ENCODE results near the gene CYP46A1. TPM values are rescaled to one million over a fixed set of nuclear protein-coding genes. Genes with fewer than 3 reads are reported as not detected.

CYP46A1 gene
- total RNA-seq, 4 donors from 2014 or later: 0.04 to 1.1 TPM; not detected in 2

DNA sequence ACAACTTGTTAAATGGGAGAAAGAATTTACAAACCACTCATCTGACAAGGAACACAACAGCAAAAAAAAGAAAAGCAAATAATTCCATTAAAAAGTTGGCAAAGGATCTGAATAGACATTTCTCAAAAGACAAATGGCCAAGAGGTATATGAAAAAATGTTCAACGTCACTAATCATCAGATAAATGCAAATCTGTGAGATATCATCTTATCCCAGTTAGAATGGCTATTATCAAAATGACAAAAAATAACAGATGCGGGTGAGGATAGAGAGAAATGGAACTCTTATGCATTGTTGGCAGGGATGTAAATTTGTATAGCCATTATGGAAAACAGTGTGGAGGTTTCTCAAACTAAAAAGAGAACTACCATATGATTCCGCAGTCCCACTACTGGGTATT, 29.9 kb downstream of the CYP46A1 start:
- 74 to 75% methylated on average over 3 of the region's 3 CpGs for WGBS, 2 donors
- no peaks in the 10 kb centered on the region for H3K36me3 ChIP-seq
- no peaks in the 10 kb centered on the region for H3K9me3 ChIP-seq
- no peak overlapping the region for H3K27ac ChIP-seq
- no peaks in the 10 kb centered on the region for H3K27me3 ChIP-seq
- no peaks in the 10 kb centered on the region for H3K4me1 ChIP-seq
- no peak overlapping the region for H3K4me3 ChIP-seq
- no peak for TF ChIP-seq POLR2A (IDR thresholded peaks at IDR 0.05)
- TF ChIP-seq, protein P1, sequence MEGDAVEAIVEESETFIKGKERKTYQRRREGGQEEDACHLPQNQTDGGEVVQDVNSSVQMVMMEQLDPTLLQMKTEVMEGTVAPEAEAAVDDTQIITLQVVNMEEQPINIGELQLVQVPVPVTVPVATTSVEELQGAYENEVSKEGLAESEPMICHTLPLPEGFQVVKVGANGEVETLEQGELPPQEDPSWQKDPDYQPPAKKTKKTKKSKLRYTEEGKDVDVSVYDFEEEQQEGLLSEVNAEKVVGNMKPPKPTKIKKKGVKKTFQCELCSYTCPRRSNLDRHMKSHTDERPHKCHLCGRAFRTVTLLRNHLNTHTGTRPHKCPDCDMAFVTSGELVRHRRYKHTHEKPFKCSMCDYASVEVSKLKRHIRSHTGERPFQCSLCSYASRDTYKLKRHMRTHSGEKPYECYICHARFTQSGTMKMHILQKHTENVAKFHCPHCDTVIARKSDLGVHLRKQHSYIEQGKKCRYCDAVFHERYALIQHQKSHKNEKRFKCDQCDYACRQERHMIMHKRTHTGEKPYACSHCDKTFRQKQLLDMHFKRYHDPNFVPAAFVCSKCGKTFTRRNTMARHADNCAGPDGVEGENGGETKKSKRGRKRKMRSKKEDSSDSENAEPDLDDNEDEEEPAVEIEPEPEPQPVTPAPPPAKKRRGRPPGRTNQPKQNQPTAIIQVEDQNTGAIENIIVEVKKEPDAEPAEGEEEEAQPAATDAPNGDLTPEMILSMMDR (IDR thresholded peaks at IDR 0.05): no peak
- DNase-seq: no peak
- intact Hi-C loops (cut with DNase I): no loop called here

DNA sequence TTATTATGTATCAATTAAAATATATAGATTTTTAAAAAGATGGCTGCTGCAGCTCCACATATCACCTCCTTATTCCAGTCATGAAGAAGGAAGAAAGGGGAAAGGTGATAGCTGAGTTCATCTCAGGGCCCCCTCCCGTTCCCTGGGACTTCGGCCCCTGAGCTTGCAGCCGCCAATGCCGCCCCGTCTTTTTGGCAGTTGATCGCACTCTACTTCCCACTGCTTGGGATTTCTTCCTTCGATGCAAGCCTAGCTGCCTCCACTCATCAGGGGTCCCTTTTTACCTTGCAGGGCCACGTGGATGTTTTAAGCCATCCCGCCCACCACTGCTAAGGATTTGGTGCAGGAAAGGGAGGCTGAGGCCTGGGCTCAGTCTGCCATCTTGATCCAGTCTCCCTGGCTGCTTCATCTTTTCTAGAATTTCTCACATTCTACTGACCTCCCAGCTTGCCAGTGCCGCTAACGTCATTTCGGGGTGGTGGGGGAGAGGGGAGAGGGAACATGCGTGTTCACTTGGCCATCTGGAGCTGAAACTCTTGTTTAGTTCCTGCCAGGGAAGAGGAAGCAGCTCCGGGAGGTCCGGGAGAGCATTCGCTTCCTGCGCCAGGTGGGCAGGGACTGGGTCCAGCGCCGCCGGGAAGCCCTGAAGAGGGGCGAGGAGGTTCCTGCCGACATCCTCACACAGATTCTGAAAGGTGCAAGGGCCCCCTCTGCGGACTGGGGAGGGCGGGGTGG, 31.3 kb downstream of the CYP46A1 start:
- TF ChIP-seq, protein P1 (IDR thresholded peaks at IDR 0.05): no peak
- TF ChIP-seq POLR2A (IDR thresholded peaks at IDR 0.05): no peak

DNA sequence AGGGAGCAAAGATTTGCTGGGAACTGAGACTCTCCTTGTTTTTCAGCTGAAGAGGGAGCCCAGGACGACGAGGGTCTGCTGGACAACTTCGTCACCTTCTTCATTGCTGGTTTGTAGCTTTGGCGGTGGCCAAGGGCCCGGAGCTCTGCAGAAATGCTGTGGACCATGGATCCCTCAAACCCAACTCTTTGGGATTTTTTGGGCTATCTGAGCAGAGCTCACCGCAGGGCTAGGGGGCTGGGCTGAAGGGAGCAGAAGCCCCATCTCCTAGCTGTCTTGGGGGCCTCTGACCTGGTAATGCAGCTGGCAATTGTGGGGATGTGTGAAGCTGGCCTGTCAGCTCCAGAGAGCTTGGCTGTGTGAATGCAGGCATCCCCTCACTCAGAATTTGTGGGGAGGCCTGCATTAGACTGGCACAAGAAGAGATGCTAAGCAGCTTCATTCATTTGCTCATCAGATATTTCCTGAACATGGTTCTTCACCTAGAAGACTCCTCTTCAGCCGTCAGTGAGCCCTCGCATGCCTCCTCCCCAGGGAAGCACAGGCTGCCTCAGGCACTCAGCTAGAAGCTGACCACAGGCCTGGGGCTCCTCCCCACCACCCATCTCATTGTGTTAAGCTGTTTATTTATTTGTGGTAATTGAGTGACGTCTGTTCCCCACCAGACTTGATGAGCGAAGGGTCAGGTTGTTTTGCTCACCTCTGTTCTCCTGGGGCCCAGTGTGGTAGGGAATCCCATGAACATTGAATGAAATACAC, 32.2 kb downstream of the CYP46A1 start:
- TF ChIP-seq, protein P1 (IDR thresholded peaks at IDR 0.05): no peak
- no peak for TF ChIP-seq POLR2A (IDR thresholded peaks at IDR 0.05)
- Histone ChIP-seq H3K4me1 (no peaks in the 10 kb centered on the region), H3K4me3 (no peak overlapping the region), H3K36me3 (no peaks in the 10 kb centered on the region), H3K27me3 (no peaks in the 10 kb centered on the region), H3K27ac (no peak overlapping the region), H3K9me3 (no peaks in the 10 kb centered on the region)
- DNase-seq: no peak
- intact Hi-C loops (cut with DNase I): no loop called here
- 77 to 78% methylated on average over 7 to 10 of the region's 10 CpGs for WGBS, 2 donors

More for the DNA sequence above, 31.3 kb downstream of the CYP46A1 start:
- intact Hi-C loops (cut with DNase I): no loop called here
- 65 to 67% methylated on average over 12 to 13 of the region's 24 CpGs for WGBS, 2 donors
- no peaks in the 10 kb centered on the region for H3K36me3 ChIP-seq
- no peaks in the 10 kb centered on the region for H3K9me3 ChIP-seq
- H3K27me3 ChIP-seq: no peaks in the 10 kb centered on the region
- no peak overlapping the region for H3K27ac ChIP-seq
- no peak for DNase-seq
- no peak overlapping the region for H3K4me3 ChIP-seq
- H3K4me1 ChIP-seq: no peaks in the 10 kb centered on the region

DNA sequence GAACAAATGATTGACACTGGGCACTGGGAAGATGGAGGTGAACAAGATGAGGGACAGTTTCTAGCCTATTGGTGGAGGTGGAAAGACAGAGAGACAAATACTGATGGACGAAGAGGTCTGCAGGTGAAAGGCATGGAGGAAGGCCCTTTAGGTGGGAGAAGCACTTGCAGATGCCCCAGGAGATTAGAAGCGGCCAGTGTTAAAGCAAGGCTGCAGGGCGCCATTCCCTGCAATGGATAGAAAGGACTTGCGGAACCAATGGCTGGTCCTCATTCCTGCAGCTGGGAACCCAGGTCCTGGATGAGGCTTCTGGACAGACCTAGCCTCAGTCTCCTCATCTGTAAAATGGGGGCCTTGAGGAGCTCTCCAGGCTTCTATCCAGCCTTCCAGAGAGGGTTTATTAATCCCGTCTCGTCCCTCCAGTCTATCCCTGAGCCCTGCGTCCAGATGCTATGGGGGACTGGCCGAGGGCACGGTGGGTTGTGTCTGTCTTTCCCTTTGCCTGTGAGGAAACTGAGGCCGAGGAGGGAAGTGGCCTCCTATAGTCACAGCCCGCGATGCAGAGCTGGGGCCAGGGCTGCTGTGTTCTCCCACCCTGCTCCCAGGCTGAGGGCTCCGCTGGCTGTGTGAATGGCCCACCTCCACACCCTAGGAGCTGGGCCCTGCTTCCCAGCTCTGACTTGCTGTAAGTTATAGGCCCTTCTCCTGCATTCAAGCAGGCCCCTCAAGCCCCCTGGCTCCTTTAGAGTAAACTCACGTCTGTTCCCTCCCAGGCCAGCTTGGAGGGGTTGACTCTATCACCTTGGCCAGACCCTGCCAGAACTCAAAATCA, 33.0 kb downstream of the CYP46A1 start:
- 73 to 93% methylated on average over 7 to 14 of the region's 14 CpGs for whole genome bisulfite sequencing, 2 donors
- Histone ChIP-seq H3K4me1 (no peaks in the 10 kb centered on the region), H3K27me3 (no peaks in the 10 kb centered on the region), H3K9me3 (no peaks in the 10 kb centered on the region), H3K4me3 (no peak overlapping the region), H3K36me3 (no peaks in the 10 kb centered on the region), H3K27ac (no peak overlapping the region)
- TF ChIP-seq POLR2A (IDR thresholded peaks at IDR 0.05): no peak
- TF ChIP-seq, protein P1 (IDR thresholded peaks at IDR 0.05): no peak
- no peak for DNase-seq
- intact Hi-C loops (cut with DNase I): no loop called here

DNA sequence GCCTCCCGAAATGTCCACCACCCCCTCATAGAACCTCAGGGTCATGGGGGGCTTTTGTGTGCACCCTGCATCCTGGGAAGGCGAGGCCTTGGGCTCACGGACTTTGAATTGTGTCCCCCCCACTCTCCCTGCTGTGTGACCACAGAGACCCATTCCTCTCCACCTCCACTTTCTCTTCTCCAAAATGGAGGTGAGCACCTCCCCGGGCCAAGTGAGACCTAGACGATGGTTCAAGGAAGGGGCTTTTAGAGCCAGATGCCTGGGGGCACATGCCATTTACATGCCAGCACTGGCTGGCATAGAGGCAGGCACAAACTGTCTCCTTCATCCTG, 33.5 kb downstream of the CYP46A1 start:
- no peak overlapping the region for H3K4me3 ChIP-seq
- intact Hi-C loops (cut with DNase I): no loop called here
- no peaks in the 10 kb centered on the region for H3K4me1 ChIP-seq
- no peak overlapping the region for H3K27ac ChIP-seq
- H3K36me3 ChIP-seq: no peaks in the 10 kb centered on the region
- no peaks in the 10 kb centered on the region for H3K27me3 ChIP-seq
- no peaks in the 10 kb centered on the region for H3K9me3 ChIP-seq
- TF ChIP-seq, protein P1 (IDR thresholded peaks at IDR 0.05): no peak
- TF ChIP-seq POLR2A (IDR thresholded peaks at IDR 0.05): no peak
- 68 to 84% methylated on average over 3 to 4 of the region's 5 CpGs for WGBS, 2 donors
- no peak for DNase-seq
